HG03060 (cell line): Measurements from ENCODE around the gene HNF4A.

ENCODE experiments used
- ATAC-seq: cut with Tn5 transposase; IDR thresholded peaks from one replicate; pipeline ENCODE4 v1.9.1; 2021; ENCODE audit warnings: low read depth, moderate number of reproducible peaks; ENCODE audit not compliant: unreplicated experiment

Gene HNF4A

DNA sequence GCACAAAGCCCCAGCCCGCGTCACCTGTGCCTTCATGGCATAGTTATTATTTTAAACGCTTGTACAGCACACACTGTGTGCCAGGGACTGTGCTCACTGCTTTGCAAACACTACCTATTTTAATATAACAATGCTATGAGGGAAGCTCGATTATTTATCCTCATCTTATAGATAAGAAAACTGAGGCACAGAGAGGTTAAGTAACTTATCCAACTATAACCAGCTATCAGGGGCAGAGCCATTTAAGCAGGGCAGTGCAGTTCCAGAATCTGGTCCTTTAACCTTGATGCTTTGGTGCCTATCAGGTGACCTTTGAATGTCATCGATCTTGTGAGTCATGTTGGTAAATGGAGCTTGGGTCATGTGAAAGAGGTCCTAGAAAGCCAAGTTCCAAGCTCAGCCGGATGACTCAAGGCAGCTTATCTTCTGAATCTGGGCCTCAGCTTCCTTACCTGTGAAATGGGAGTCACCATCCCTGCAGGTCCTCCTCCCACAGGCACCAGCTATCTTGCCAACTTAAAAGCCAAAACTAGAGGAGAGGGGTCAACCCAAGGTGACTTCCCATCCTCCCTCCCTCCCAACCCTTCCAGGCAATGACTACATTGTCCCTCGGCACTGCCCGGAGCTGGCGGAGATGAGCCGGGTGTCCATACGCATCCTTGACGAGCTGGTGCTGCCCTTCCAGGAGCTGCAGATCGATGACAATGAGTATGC lies 63.8 kb downstream of the HNF4A start:
- ATAC-seq = no peak

DNA sequence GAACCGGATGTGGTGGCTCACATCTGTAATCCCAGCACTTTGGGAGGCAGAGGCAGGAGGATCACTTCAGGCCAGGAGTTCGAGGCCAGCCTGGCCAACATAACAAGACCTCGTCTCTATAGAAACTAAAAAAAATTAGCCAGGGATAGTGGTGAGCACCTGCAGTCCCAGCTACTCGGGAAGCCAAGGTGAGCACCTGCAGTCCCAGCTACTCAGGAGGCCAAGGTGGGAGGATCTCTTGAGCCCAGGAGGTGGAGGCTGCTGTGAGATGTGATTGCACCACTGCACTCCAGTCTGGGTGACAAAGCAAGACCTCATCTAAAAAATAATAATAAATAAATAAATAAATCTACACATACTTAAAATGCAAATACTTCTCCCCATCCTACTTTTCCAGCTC lies 65.0 kb downstream of the HNF4A start:
- no peak for ATAC-seq

DNA sequence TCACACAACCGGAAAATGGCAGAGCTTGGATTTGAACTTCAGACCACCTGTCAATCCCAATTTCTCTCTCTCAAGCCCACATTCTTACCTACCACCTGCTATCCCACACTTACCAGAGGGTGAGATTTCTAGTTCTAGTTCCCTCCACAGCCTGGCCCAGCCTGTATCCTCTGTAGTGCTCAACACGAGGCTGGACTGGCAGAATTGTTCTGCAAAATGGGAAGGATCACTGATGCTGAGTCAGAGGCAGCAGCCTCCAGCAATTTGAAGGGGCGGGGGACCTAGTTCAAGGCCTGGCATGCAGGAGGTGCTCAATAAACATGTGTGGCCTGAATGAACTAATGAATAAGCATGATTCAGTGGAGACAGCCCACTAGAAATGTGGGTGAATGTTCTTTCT lies 66.6 kb downstream of the HNF4A start:
- ATAC-seq = no peak

DNA sequence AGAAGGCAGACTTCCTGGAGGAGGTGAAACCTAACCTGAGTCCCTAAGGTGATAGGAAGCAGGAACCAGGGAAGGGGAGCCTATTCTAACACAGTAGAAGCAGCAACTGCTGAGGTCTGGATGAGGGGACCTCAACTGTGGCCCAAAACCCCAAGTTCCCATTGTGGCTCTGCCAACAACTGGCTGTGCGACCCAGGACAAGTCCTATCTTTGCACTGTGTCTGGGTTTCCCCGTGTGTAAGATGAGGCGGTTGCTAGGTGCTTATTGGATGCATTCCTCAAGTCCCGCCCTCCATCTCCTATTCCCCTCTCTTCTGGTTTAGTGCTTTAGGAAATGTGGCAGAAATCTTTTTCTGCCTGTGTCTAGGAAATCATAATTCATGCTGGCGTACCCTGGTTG lies 68.0 kb downstream of the HNF4A start:
- ATAC-seq = no peak

DNA sequence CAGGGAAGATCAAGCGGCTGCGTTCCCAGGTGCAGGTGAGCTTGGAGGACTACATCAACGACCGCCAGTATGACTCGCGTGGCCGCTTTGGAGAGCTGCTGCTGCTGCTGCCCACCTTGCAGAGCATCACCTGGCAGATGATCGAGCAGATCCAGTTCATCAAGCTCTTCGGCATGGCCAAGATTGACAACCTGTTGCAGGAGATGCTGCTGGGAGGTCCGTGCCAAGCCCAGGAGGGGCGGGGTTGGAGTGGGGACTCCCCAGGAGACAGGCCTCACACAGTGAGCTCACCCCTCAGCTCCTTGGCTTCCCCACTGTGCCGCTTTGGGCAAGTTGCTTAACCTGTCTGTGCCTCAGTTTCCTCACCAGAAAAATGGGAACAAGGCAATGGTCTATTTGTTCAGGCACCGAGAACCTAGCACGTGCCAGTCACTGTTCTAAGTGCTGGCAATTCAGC lies 68.6 kb downstream of the HNF4A start:
- ATAC-seq = no peak

DNA sequence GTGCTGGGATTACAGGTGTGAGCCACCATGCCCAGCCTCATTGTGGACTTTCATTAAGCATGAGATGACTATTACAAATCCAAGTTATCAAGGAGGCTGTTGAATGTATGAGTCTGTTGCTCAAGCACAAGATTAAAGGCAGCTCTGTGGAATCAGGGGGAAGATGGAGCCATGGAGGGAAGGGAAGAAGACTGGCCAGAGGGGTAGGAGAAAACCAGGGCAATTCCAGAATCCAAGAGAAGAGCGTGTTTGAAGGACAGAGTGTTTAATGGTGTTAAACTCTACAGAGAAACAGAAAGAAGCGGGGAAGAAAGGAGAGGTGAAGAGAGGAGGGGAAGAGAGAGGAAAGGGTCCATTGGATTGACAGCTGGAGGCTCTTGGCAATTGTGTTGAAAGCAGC lies 70.4 kb downstream of the HNF4A start:
- ATAC-seq = no peak

DNA sequence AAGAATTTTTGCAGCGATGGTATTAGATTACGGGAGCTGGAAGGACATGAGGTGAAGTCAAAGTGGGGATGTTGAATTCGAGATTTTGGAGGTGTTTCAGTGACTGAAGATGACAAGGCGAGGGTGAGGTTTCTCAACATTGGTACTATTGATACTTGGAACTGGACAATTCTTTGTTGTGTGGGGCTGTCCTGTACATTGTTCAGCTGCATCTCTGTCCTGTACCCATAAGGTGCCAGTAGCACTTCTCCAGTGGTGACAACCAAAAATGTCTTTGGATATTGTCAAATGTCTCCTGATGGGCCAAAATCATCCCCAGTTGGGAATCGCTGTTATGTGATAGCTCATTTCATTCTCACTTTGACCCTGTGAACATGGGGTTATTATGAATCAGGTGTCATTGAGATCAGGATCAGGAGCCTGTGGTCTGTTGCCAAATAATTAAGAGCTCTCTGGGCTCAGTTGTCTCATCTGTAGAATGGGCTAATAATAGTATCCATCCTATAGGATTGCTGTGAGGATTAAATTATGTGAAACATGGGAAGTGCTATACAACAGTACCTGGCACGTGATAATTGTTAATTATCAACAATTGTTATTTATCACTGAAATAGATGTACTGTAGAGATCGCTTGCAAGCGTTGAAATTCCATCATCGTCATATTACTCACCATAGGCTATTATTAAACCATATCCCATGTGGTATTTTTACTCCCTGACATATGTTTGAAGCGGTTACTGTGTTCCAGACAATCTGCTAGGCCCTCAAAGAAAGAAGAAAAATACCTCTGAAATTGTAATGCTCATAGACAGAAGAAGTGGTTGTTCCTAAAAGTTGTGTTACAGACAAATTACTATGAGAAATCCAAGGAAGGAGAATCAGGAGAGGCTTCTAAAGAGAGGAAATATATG lies 71.6 kb downstream of the HNF4A start:
- ATAC-seq = no peak

DNA sequence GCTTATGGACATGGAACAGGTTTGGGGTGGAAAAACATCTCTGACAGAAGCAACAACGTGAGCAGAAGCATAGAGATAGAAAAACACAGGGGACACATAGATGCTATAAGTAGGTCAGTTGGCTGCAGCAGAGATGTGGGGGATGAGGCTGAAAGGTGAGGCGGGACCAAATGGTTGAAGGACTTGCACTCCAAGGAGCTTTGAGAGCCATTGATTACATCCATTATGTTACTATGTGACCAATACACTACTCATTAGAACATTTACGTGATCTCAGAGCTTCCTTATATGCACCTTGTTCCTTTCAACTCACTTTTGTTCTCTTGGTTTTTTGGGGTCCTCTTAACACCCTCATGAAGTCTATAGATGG lies 72.3 kb downstream of the HNF4A start:
- ATAC-seq = no peak

DNA sequence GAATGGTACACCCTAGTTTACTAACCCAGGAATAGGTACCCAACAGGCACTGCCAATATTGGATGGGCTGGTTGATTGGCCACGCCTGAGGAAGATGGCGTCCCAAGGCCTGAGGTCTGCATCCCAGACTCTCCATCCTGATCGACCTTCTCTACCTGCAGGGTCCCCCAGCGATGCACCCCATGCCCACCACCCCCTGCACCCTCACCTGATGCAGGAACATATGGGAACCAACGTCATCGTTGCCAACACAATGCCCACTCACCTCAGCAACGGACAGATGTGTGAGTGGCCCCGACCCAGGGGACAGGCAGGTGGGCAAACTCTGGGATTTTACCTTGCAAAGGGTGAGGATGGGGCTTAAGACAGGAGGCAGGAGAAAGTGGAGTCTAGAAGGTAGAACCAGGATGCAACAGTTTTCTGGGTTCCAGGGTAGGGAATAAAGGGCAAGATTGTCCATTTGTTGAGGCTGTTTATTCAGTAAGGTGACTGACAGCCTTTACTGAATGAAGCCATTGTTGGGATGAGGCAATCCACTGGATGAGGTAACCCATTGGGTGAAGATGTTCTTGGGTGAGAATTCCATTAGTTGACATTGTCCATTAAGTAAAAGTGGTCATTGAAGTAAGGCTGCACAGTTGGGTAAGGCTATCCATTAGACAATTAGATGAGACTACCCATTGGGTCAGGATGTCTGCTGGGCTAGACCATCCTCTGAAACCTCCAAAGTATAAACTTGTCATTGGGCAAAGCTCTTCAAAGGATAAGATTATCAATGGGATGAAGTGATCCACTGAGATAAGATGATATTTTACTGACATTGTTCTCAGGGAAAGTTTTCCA lies 72.9 kb downstream of the HNF4A start:
- ATAC-seq = no peak

DNA sequence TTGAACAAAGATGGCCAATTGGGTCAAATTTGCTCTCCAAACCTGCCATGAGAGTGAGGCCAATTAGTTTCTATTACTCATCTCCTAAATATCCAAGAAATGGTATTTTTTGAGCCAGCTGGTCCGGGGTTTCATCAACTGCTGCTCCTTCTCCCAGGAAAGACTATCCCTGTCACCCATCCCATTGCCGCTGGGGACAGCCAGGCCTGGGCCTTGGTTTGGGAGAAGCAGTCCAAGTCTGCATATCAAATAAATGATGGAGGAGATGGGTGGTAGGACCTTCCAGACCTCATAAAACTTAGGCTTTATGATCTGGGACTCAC lies 73.5 kb downstream of the HNF4A start:
- no peak for ATAC-seq

DNA sequence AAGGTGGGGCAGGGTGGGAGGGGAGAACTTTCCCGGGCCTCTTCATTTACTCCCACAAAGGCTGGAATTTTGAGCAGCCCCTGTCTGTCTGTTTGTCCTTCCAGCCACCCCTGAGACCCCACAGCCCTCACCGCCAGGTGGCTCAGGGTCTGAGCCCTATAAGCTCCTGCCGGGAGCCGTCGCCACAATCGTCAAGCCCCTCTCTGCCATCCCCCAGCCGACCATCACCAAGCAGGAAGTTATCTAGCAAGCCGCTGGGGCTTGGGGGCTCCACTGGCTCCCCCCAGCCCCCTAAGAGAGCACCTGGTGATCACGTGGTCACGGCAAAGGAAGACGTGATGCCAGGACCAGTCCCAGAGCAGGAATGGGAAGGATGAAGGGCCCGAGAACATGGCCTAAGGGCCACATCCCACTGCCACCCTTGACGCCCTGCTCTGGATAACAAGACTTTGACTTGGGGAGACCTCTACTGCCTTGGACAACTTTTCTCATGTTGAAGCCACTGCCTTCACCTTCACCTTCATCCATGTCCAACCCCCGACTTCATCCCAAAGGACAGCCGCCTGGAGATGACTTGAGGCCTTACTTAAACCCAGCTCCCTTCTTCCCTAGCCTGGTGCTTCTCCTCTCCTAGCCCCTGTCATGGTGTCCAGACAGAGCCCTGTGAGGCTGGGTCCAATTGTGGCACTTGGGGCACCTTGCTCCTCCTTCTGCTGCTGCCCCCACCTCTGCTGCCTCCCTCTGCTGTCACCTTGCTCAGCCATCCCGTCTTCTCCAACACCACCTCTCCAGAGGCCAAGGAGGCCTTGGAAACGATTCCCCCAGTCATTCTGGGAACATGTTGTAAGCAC lies 74.1 kb downstream of the HNF4A start:
- no peak for ATAC-seq

DNA sequence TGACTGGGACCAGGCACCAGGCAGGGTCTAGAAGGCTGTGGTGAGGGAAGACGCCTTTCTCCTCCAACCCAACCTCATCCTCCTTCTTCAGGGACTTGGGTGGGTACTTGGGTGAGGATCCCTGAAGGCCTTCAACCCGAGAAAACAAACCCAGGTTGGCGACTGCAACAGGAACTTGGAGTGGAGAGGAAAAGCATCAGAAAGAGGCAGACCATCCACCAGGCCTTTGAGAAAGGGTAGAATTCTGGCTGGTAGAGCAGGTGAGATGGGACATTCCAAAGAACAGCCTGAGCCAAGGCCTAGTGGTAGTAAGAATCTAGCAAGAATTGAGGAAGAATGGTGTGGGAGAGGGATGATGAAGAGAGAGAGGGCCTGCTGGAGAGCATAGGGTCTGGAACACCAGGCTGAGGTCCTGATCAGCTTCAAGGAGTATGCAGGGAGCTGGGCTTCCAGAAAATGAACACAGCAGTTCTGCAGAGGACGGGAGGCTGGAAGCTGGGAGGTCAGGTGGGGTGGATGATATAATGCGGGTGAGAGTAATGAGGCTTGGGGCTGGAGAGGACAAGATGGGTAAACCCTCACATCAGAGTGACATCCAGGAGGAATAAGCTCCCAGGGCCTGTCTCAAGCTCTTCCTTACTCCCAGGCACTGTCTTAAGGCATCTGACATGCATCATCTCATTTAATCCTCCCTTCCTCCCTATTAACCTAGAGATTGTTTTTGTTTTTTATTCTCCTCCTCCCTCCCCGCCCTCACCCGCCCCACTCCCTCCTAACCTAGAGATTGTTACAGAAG lies 75.0 kb downstream of the HNF4A start:
- no peak for ATAC-seq

DNA sequence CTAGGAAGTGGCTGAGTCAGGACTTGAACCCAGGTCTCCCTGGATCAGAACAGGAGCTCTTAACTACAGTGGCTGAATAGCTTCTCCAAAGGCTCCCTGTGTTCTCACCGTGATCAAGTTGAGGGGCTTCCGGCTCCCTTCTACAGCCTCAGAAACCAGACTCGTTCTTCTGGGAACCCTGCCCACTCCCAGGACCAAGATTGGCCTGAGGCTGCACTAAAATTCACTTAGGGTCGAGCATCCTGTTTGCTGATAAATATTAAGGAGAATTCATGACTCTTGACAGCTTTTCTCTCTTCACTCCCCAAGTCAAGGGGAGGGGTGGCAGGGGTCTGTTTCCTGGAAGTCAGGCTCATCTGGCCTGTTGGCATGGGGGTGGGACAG lies 75.6 kb downstream of the HNF4A start:
- no peak for ATAC-seq

DNA sequence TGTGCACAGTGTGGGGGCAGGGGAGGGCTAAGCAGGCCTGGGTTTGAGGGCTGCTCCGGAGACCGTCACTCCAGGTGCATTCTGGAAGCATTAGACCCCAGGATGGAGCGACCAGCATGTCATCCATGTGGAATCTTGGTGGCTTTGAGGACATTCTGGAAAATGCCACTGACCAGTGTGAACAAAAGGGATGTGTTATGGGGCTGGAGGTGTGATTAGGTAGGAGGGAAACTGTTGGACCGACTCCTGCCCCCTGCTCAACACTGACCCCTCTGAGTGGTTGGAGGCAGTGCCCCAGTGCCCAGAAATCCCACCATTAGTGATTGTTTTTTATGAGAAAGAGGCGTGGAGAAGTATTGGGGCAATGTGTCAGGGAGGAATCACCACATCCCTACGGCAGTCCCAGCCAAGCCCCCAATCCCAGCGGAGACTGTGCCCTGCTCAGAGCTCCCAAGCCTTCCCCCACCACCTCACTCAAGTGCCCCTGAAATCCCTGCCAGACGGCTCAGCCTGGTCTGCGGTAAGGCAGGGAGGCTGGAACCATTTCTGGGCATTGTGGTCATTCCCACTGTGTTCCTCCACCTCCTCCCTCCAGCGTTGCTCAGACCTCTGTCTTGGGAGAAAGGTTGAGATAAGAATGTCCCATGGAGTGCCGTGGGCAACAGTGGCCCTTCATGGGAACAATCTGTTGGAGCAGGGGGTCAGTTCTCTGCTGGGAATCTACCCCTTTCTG lies 76.2 kb downstream of the HNF4A start:
- ATAC-seq = no peak

DNA sequence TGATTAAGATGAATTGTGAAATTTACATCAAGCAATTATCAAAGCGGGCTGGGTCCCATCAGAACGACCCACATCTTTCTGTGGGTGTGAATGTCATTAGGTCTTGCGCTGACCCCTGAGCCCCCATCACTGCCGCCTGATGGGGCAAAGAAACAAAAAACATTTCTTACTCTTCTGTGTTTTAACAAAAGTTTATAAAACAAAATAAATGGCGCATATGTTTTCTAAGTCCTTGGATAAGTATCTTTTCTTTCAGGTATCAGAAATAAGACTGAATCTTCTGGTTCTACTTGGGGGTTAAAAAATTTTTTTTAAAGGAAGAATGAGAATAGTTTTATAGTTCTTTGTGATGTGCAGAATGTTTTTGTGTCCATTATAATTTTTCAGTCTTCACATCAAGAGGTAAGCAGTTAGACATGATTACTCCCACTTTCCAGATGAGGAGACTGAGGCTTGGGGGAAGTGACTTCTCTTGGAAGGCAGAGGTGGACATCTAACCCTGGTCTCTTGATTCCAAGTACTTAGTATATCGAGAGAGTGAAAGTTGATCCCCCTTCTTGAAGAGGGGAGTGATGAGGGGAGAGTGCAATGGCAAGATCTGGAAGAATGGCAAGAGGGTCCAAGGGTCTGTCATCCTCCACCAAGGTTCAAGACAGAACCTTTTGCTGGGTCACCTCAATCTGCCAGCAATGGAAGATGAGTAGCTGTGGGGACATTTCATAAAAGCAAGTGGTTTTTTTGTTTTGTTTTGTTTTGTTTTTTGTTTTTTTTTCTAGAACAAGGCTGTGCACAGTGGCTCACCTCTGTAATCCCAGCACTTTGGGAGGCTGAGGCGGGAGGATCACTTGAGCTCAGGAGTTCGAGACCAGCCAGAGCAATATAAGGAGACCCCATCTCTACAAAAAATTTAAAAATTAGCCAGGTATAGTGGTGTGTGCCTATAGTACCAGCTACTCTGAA lies 77.4 kb downstream of the HNF4A start:
- no peak for ATAC-seq

DNA sequence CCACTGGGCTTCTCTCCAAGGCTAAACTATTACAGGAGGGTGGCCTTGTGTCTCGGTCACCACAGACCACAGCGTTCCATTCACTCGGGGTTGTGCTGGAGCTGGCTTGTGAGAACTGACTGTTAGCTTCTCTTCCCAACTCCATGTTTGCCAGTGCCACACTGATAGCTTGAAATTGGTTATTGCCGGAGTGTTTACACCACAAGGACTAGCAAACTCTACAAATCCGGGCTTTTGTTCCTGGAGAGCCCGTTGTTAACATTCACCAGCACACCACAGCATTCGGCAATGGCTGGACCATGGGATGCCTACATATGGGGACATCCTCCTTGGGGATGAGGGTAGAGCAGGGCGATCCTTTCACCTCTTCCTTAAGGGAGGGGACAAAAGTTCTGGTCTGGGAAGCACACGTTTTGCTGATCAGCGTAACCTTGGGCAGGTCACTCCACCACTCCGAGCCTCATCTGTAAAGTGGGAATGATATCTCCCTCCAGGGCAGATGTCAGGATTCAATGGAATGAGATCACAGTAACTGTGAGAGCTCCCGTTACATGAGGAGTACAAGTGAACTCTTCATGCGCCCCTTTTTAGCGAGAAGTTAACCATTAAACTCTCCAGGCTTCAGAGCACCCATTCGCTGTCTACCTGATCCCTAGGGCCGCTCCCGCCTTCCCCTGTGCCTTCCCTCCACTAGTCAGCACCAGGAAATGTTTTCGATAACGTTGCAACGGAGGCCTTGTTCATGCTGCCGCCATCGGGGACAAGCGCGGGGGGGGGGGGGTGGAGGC lies 78.4 kb downstream of the HNF4A start:
- no peak for ATAC-seq
